ENCODE results near the gene EPHA3. TPM values are rescaled to one million over a fixed set of nuclear protein-coding genes. Genes with fewer than 3 reads are reported as not detected.

EPHA3 gene
- total and polyA plus RNA-seq, 2 donors (not counting 1 experiment from before 2014, with no cell fraction given) = 0.01 TPM; not detected in 1

DNA sequence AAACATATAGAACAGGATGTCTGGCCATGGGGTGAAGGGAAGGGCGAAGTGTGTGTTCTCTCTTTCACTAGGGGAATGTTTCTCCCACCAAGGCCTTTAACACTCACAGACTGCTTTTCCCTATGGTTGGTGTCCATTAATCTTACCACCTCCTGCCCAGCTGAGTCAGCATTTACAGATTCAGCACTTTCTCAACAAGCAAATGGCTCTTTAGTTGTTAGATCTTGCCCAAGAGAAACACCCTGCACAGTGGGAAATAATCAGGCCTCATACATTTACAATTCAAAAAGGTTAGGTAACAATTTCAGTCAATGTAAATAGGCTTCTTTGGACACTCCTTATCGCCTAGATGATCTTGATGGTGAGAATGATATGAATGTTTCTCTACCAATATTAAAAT is 418.2 kb downstream of the EPHA3 start:
- no peak overlapping the region for H3K4me3 ChIP-seq (ENCODE audit: control extremely low read depth in 1 of 5, extremely low read depth in 1 of 5, insufficient read depth in 1 of 5, low read depth in 2 of 5, low read length in 4 of 5)
- H3K4me2 ChIP-seq (replicated peaks; ENCODE audit: low read depth, low read length, poor library complexity, severe bottlenecking) = no peak overlapping the region
- no peak overlapping the region for H2AFZ ChIP-seq (ENCODE audit: insufficient read depth, low read depth, low read length, poor library complexity, severe bottlenecking)
- H4K20me1 ChIP-seq (ENCODE audit: control insufficient read depth, insufficient read depth, low read length, poor library complexity, severe bottlenecking) = no peaks in the 10 kb centered on the region
- no peak overlapping the region for H3K27ac ChIP-seq (ENCODE audit: low read length in 2 of 2)
- H3K9me3 ChIP-seq (ENCODE audit: control extremely low read depth in 1 of 3, control insufficient read depth in 2 of 3, insufficient read depth in 1 of 3, low read length in 2 of 3) = no peaks in the 10 kb centered on the region
- H3K27me3 ChIP-seq (replicated peaks in 1 of 4; ENCODE audit: control extremely low read depth in 1 of 4, control insufficient read depth in 3 of 4, insufficient read depth in 4 of 4, low read length in 3 of 4) = no peaks in the 10 kb centered on the region
- Mint-ChIP-seq H3K27ac (no peak overlapping the region), H3K9me3 (ENCODE audit: insufficient read depth) (peaks cover 2% of the 10 kb centered on the region), H3K4me3 (no peak overlapping the region), H3K27me3 (no peaks in the 10 kb centered on the region), H3K4me1 (no peaks in the 10 kb centered on the region)
- POLR2A ChIA-PET = no interaction called here
- intact Hi-C loops (cut with micrococcal nuclease) = no loop called here
- no peaks in the 10 kb centered on the region for H3K79me2 ChIP-seq (ENCODE audit: control insufficient read depth, insufficient read depth, low read length)
- no peak for ATAC-seq (ENCODE audit: low read depth)
- no CpG with 5 or more reads among the region's 2 CpGs for WGBS (ENCODE audit: insufficient coverage)
- CTCF ChIA-PET = no interaction called here
- DNase-seq = no peak
- H3K4me1 ChIP-seq (ENCODE audit: control insufficient read depth in 2 of 2, insufficient read depth in 2 of 2, low read length in 2 of 2) = no peaks in the 10 kb centered on the region
- H3K36me3 ChIP-seq (replicated peaks in 1 of 2; ENCODE audit: control extremely low read depth in 1 of 2, control insufficient read depth in 1 of 2, extremely low read depth in 1 of 2, insufficient read depth in 2 of 2, low read length in 1 of 2) = no peaks in the 10 kb centered on the region
- TF ChIP-seq, protein P1, sequence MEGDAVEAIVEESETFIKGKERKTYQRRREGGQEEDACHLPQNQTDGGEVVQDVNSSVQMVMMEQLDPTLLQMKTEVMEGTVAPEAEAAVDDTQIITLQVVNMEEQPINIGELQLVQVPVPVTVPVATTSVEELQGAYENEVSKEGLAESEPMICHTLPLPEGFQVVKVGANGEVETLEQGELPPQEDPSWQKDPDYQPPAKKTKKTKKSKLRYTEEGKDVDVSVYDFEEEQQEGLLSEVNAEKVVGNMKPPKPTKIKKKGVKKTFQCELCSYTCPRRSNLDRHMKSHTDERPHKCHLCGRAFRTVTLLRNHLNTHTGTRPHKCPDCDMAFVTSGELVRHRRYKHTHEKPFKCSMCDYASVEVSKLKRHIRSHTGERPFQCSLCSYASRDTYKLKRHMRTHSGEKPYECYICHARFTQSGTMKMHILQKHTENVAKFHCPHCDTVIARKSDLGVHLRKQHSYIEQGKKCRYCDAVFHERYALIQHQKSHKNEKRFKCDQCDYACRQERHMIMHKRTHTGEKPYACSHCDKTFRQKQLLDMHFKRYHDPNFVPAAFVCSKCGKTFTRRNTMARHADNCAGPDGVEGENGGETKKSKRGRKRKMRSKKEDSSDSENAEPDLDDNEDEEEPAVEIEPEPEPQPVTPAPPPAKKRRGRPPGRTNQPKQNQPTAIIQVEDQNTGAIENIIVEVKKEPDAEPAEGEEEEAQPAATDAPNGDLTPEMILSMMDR (IDR thresholded peaks at IDR 0.05) = no peak
- no peak for TF ChIP-seq EZH2 (IDR thresholded peaks at IDR 0.05; ENCODE audit: borderline replicate concordance, insufficient read depth, low read depth, low read length, poor library complexity, severe bottlenecking)
- H3K9ac ChIP-seq (ENCODE audit: low read length) = no peak overlapping the region

DNA sequence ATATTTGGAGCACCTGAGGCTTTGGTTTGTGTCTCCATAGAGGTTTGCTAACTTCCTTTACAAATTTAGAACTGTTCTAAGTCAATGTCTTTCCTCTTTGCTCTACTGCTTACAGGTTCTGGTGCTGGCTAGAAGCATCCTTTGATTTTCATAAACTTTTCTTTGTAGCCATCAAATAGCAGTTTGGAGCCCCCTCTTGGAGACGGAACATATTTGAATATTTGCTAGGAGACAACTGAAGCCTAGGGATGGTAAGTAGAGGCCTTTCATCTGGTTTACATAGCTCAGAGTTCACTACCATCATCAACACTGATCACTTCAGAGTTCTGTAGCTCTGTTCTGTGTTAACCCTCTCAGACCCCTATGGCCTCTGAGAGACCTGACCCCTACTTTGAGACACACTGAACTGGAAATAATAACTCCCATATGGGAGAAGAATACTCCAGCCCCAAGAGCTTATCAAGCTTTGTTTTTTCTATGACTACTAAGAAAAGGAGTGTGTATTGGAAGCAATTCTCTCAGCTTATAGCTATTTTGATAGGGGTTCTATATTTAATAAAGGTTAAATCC is 420.4 kb downstream of the EPHA3 start:
- ChIA-PET POLR2A (no interaction called here), CTCF (no interaction called here)
- TF ChIP-seq EZH2 (IDR thresholded peaks at IDR 0.05; ENCODE audit: borderline replicate concordance, insufficient read depth, low read depth, low read length, poor library complexity, severe bottlenecking) = no peak
- TF ChIP-seq, protein P1 (IDR thresholded peaks at IDR 0.05) = no peak
- H3K4me2 ChIP-seq (replicated peaks; ENCODE audit: low read depth, low read length, poor library complexity, severe bottlenecking) = no peak overlapping the region
- H3K27ac ChIP-seq (ENCODE audit: low read length in 2 of 2) = no peak overlapping the region
- intact Hi-C loops (cut with micrococcal nuclease) = no loop called here
- Mint-ChIP-seq H3K4me1 (no peaks in the 10 kb centered on the region), H3K27ac (no peak overlapping the region), H3K27me3 (no peaks in the 10 kb centered on the region), H3K9me3 (ENCODE audit: insufficient read depth) (peaks cover 2% of the 10 kb centered on the region), H3K4me3 (no peak overlapping the region)
- no peaks in the 10 kb centered on the region for H3K79me2 ChIP-seq (ENCODE audit: control insufficient read depth, insufficient read depth, low read length)
- DNase-seq (no peak), ATAC-seq (ENCODE audit: low read depth) (no peak)
- H3K9me3 ChIP-seq (ENCODE audit: control extremely low read depth in 1 of 3, control insufficient read depth in 2 of 3, insufficient read depth in 1 of 3, low read length in 2 of 3) = no peaks in the 10 kb centered on the region
- H3K4me1 ChIP-seq (ENCODE audit: control insufficient read depth in 2 of 2, insufficient read depth in 2 of 2, low read length in 2 of 2) = no peaks in the 10 kb centered on the region
- no peak overlapping the region for H3K9ac ChIP-seq (ENCODE audit: low read length)
- no peak overlapping the region for H3K4me3 ChIP-seq (ENCODE audit: control extremely low read depth in 1 of 5, extremely low read depth in 1 of 5, insufficient read depth in 1 of 5, low read depth in 2 of 5, low read length in 4 of 5)
- H3K36me3 ChIP-seq (replicated peaks in 1 of 2; ENCODE audit: control extremely low read depth in 1 of 2, control insufficient read depth in 1 of 2, extremely low read depth in 1 of 2, insufficient read depth in 2 of 2, low read length in 1 of 2) = no peaks in the 10 kb centered on the region
- no peaks in the 10 kb centered on the region for H3K27me3 ChIP-seq (replicated peaks in 1 of 4; ENCODE audit: control extremely low read depth in 1 of 4, control insufficient read depth in 3 of 4, insufficient read depth in 4 of 4, low read length in 3 of 4)
- WGBS (ENCODE audit: insufficient coverage) = no CpG with 5 or more reads among the region's 1 CpG
- no peaks in the 10 kb centered on the region for H4K20me1 ChIP-seq (ENCODE audit: control insufficient read depth, insufficient read depth, low read length, poor library complexity, severe bottlenecking)
- H2AFZ ChIP-seq (ENCODE audit: insufficient read depth, low read depth, low read length, poor library complexity, severe bottlenecking) = no peak overlapping the region

Data from B cell (primary cell).